Cardiac muscle cell (in vitro differentiated cells and primary cell): ENCODE data around the gene SNRNP70. TPM values are rescaled to one million over a fixed set of nuclear protein-coding genes. Genes with fewer than 3 reads are reported as not detected.
A peak's percentile ranks its signal among the peaks of the same experiment; 100 is the strongest.
"Not testable (repeated sequence)": the region's sequence is repeated elsewhere in the genome, so short reads cannot be mapped to it uniquely, and the experiment has no call there.

Experiments used
- DNase-seq, 2 donors: peaks; one replicate each; pipeline versions ENCODE4 v3.0.0 to v3.0.0-alpha.2; 2010 to 2017; ENCODE audit warnings: low read depth in 1 of 2, low spot score in 1 of 2
- H3K27ac ChIP-seq: fragments of 200-600 bp; sonication (generic); 2 replicates; pipeline ENCODE4 v1.5.1; 2016
- H3K27me3 ChIP-seq: fragments of 200-600 bp; sonication (generic); 2 replicates; pipeline ENCODE4 v1.6.0; 2016; ENCODE audit warnings: control low read depth
- H3K36me3 ChIP-seq: fragments of 200-600 bp; sonication (generic); 2 replicates; pipeline ENCODE4 v1.5.1; 2016; ENCODE audit warnings: control low read depth
- H3K4me1 ChIP-seq: fragments of 200-600 bp; sonication (generic); 2 replicates; pipeline ENCODE4 v1.8.1; 2017; ENCODE audit warnings: low read depth, mild to moderate bottlenecking, mixed run types
- H3K4me3 ChIP-seq: fragments of 200-600 bp; sonication (generic); 2 replicates; pipeline ENCODE4 v1.5.1; 2016; ENCODE audit warnings: mild to moderate bottlenecking
- H3K9me3 ChIP-seq: fragments of 200-600 bp; sonication (generic); 2 replicates; pipeline ENCODE4 v1.5.1; 2017; ENCODE audit warnings: low read depth, mild to moderate bottlenecking, control low read depth
- CTCF ChIP-seq: IDR thresholded peaks from 2 replicates; pipeline ENCODE4 v1.5.1; 2012; ENCODE audit warnings: low read depth, mild to moderate bottlenecking, low read length
- polyA plus RNA-seq: library from polyadenylated mRNA; unstranded; fragments of >200 nt; fragmentation: Nextera tagmentation; extraction: Ambion mirVana; gene quantifications from 2 replicates; pipeline ENCODE4 v1.2.1, GENCODE V29; 2016
- total RNA-seq: library from RNA; depleted of rRNA; stranded (reverse); fragments of >200 nt; gene quantifications from 2 replicates; pipeline ENCODE4 v1.2.3, GENCODE V29; 2016

Gene SNRNP70
- total and polyA plus RNA-seq, 2 experiments from 2014 or later, result 492 to 598 TPM

- Histone ChIP-seq H3K9me3 (no peaks in the 10 kb centered on the region), H3K27ac (peak overlapping the region; percentile 94), H3K27me3 (peaks cover 15% of the 10 kb centered on the region), H3K4me1 (peaks cover 20% of the 10 kb centered on the region), H3K36me3 (no peaks in the 10 kb centered on the region), H3K4me3 (peak overlapping the region; percentile 66)
- no peak for DNase-seq
- no peak for TF ChIP-seq CTCF
These were observed 32.7 kb downstream of the SNRNP70 start for GRCh38 chr19:49117677-49118564.

GRCh38 chr19:49118565-49119410, 33.5 kb downstream of the SNRNP70 start, which contains the start of gene C19orf73:
C19orf73 (minus strand) TSS chr19:49119143; CDS start chr19:49119022, 121 bp downstream.
- peak within 1 kb of the TSS; percentile 66 for H3K4me3 ChIP-seq
- peaks cover 15% of the 10 kb centered on the region for H3K27me3 ChIP-seq
- no peak for TF ChIP-seq CTCF
- H3K4me1 ChIP-seq, result peaks cover 11% of the 10 kb centered on the region
- no peaks in the 10 kb centered on the region for H3K9me3 ChIP-seq
- peak; percentile 97 for DNase-seq
- peak within 1 kb of the TSS; percentile 94 for H3K27ac ChIP-seq
- no peaks in the 10 kb centered on the region for H3K36me3 ChIP-seq

GRCh38 chr19:49119411-49120324, 34.4 kb downstream of the SNRNP70 start, which contains the start of gene PPFIA3:
PPFIA3 (plus strand) TSS chr19:49119544; CDS start chr19:49127874, 8,330 bp downstream.
- TF ChIP-seq CTCF, result no peak
- Histone ChIP-seq H3K9me3 (no peaks in the 10 kb centered on the region), H3K4me3 (peak within 1 kb of the TSS; percentile 66), H3K27me3 (peaks cover 15% of the 10 kb centered on the region), H3K4me1 (peaks cover 11% of the 10 kb centered on the region), H3K36me3 (no peaks in the 10 kb centered on the region), H3K27ac (peak within 1 kb of the TSS; percentile 94)
- peak; percentile 73 to 91 for DNase-seq

- no peaks in the 10 kb centered on the region for H3K9me3 ChIP-seq
- H3K27me3 ChIP-seq, result peaks cover 15% of the 10 kb centered on the region
- H3K4me3 ChIP-seq, result no peak overlapping the region
- peaks cover 9% of the 10 kb centered on the region for H3K4me1 ChIP-seq
- no peaks in the 10 kb centered on the region for H3K36me3 ChIP-seq
- no peak for TF ChIP-seq CTCF
- no peak overlapping the region for H3K27ac ChIP-seq
- no peak for DNase-seq
These were observed 35.1 kb downstream of the SNRNP70 start for GRCh38 chr19:49120325-49120683.

GRCh38 chr19:49120868-49121267, 35.6 kb downstream of the SNRNP70 start:
- DNase-seq, result no peak
- Histone ChIP-seq H3K27me3 (peaks cover 15% of the 10 kb centered on the region), H3K9me3 (no peaks in the 10 kb centered on the region), H3K4me3 (no peak overlapping the region), H3K4me1 (peaks cover 7% of the 10 kb centered on the region), H3K36me3 (no peaks in the 10 kb centered on the region), H3K27ac (no peak overlapping the region)
- no peak for TF ChIP-seq CTCF

- H3K27ac ChIP-seq, H3K4me1 ChIP-seq, H3K4me3 ChIP-seq, H3K36me3 ChIP-seq, H3K9me3 ChIP-seq: not testable (repeated sequence)
- H3K27me3 ChIP-seq, result peaks cover 15% of the 10 kb centered on the region
- DNase-seq, result peak in 1 of 2 donors; percentile 33
These were observed 36.6 kb downstream of the SNRNP70 start for GRCh38 chr19:49121841-49122240.

- not testable (repeated sequence) for DNase-seq, H3K4me1 ChIP-seq, H3K36me3 ChIP-seq, H3K27ac ChIP-seq, H3K4me3 ChIP-seq, H3K9me3 ChIP-seq
- H3K27me3 ChIP-seq, result peaks cover 15% of the 10 kb centered on the region
These were observed 38.0 kb downstream of the SNRNP70 start for GRCh38 chr19:49123285-49123684.
